SK-N-SH (cell line): ENCODE data around the gene ZNF688. TPM values are rescaled to one million over a fixed set of nuclear protein-coding genes. Genes with fewer than 3 reads are reported as not detected.

Experiments
- CTCF ChIA-PET: fragments of 300-600, 350-600 bp; formaldehyde crosslinking; extraction: SDS; loops from one replicate; lab custom pipeline; 2021; lab: Yijun Ruan, JAX
- POLR2A ChIA-PET: fragments of 350-600 bp; sonication (Branson Sonifier 250); formaldehyde crosslinking; extraction: SDS; loops from one replicate; lab custom pipeline; 2020; ENCODE audit warnings: antibody characterized with exemption, inconsistent platforms; lab: Yijun Ruan, JAX
- DNase-seq: peaks from one replicate; pipeline ENCODE4 v3.0.0; 2012
- H2AFZ ChIP-seq: fragments of 200-600 bp; sonication (generic); 2 replicates; pipeline ENCODE4 v1.8.1; 2016; ENCODE audit warnings: antibody characterized with exemption, mild to moderate bottlenecking, low read depth
- H3F3A ChIP-seq: fragments of 200-600 bp; sonication (generic); replicated peaks from 2 replicates; pipeline ENCODE3; 2016; ENCODE audit warnings: antibody characterized with exemption, mild to moderate bottlenecking; ENCODE audit not compliant: insufficient read depth
- H3K27ac ChIP-seq, 2 experiments: fragments of 200-500 bp in 1 of 2; fragments of 200-600 bp in 1 of 2; sonication (Bioruptor generic) in 1 of 2; sonication (generic), shearing (Covaris generic) in 1 of 2; 2 replicates each; pipeline versions ENCODE4 v1.5.1 to v1.6.1; 2014 to 2016; ENCODE audit warnings: low read depth in 2 of 2, inconsistent platforms in 1 of 2, low read length in 1 of 2, mild to moderate bottlenecking in 1 of 2, mixed read lengths in 1 of 2
- H3K27me3 ChIP-seq: fragments of 200-600 bp; sonication (generic), shearing (Covaris generic); 2 replicates; pipeline ENCODE4 v1.6.1; 2016; ENCODE audit warnings: mixed run types; ENCODE audit not compliant: insufficient read depth
- H3K36me3 ChIP-seq, 2 experiments: fragments of 200-500 bp in 1 of 2; fragments of 200-600 bp in 1 of 2; sonication (Bioruptor generic) in 1 of 2; sonication (generic) in 1 of 2; replicated peaks in 1 of 2; 2 replicates each; pipeline versions ENCODE3 to v1.5.1; 2014 to 2016; ENCODE audit warnings: low read length in 1 of 2, mild to moderate bottlenecking in 1 of 2; ENCODE audit not compliant: insufficient read depth in 2 of 2, control insufficient read depth in 1 of 2
- H3K4me1 ChIP-seq, 2 experiments: fragments of 200-500 bp in 1 of 2; fragments of 200-600 bp in 1 of 2; sonication (Bioruptor generic) in 1 of 2; sonication (generic), shearing (Covaris generic) in 1 of 2; 2 replicates each; pipeline versions ENCODE4 v1.5.1 to v1.6.1; 2014 to 2016; ENCODE audit warnings: low read depth in 1 of 2, low read length in 1 of 2, mixed run types in 1 of 2; ENCODE audit not compliant: insufficient read depth in 2 of 2, control insufficient read depth in 1 of 2
- H3K4me2 ChIP-seq: fragments of 200-600 bp; sonication (generic), shearing (Covaris generic); 2 replicates; pipeline ENCODE4 v1.6.1; 2017; ENCODE audit warnings: mixed run types
- H3K4me3 ChIP-seq, 2 experiments: fragments of 200-500 bp in 1 of 2; fragments of 200-600 bp in 1 of 2; sonication (Bioruptor generic) in 1 of 2; sonication (generic), shearing (Covaris generic) in 1 of 2; 2 replicates each; pipeline versions ENCODE4 v1.5.1 to v1.8.1; 2014 to 2016; ENCODE audit warnings: low read depth in 2 of 2, inconsistent platforms in 1 of 2, low read length in 1 of 2, mild to moderate bottlenecking in 1 of 2, mixed read lengths in 1 of 2, moderate library complexity in 1 of 2
- H3K79me2 ChIP-seq: fragments of 200-600 bp; sonication (generic); 2 replicates; pipeline ENCODE4 v1.8.1; 2017; ENCODE audit warnings: mild to moderate bottlenecking; ENCODE audit not compliant: insufficient read depth
- H3K9ac ChIP-seq: fragments of 200-600 bp; sonication (generic); 2 replicates; pipeline ENCODE4 v1.6.1; 2017; ENCODE audit warnings: mixed run types
- H3K9me2 ChIP-seq: fragments of 200-600 bp; sonication (generic); 2 replicates; pipeline ENCODE4 v1.6.1; 2017; ENCODE audit warnings: mixed run types
- H3K9me3 ChIP-seq: fragments of 200-600 bp; sonication (generic); 2 replicates; pipeline ENCODE4 v1.6.1; 2017; ENCODE audit warnings: mixed run types, mild to moderate bottlenecking, moderate library complexity
- H4K20me1 ChIP-seq: fragments of 200-600 bp; sonication (generic); 2 replicates; pipeline ENCODE4 v1.6.1; 2017; ENCODE audit warnings: mild to moderate bottlenecking, mixed run types; ENCODE audit not compliant: insufficient read depth
- EP300 ChIP-seq, 2 experiments: IDR thresholded peaks; 2 replicates each; pipeline versions ENCODE4 v1.4.0 to v1.6.1; 2012; ENCODE audit warnings: borderline replicate concordance in 1 of 2, low read depth in 1 of 2, low read length in 1 of 2
- JUND ChIP-seq: IDR thresholded peaks from 2 replicates; pipeline ENCODE4 v1.4.0; 2012
- MAX ChIP-seq: IDR thresholded peaks from 2 replicates; pipeline ENCODE4 v1.4.0; 2012; ENCODE audit warnings: low read depth
- MEF2A ChIP-seq: IDR thresholded peaks from 2 replicates; pipeline ENCODE4 v1.4.0; 2012; ENCODE audit warnings: low read depth, borderline replicate concordance
- MXI1 ChIP-seq: IDR thresholded peaks from 2 replicates; pipeline ENCODE4 v1.6.1; 2012; ENCODE audit warnings: mild to moderate bottlenecking, low read depth, low read length, improper control_type of control experiment
- POLR2AphosphoS5 ChIP-seq: IDR thresholded peaks from 2 replicates; pipeline ENCODE4 v1.6.1; 2012; ENCODE audit warnings: low read depth, low read length
- RAD21 ChIP-seq: IDR thresholded peaks from 2 replicates; pipeline ENCODE4 v1.6.1; 2012; ENCODE audit warnings: mild to moderate bottlenecking, low read length
- RFX5 ChIP-seq: IDR thresholded peaks from 2 replicates; pipeline ENCODE4 v1.6.1; 2012; ENCODE audit warnings: mild to moderate bottlenecking, improper control_type of control experiment, low read length
- SMC3 ChIP-seq: IDR thresholded peaks from 2 replicates; pipeline ENCODE4 v1.6.1; 2012; ENCODE audit warnings: low read depth, low read length, improper control_type of control experiment
- TCF12 ChIP-seq: IDR thresholded peaks from 2 replicates; pipeline ENCODE4 v1.4.0; 2012
- YY1 ChIP-seq: IDR thresholded peaks from 2 replicates; pipeline ENCODE4 v1.4.0; 2012; ENCODE audit warnings: low read depth, mild to moderate bottlenecking
- ZBTB33 ChIP-seq: IDR thresholded peaks from 2 replicates; pipeline ENCODE4 v1.4.0; 2012; ENCODE audit warnings: low read depth, borderline replicate concordance
- WGBS: methylation state at CpG from one replicate; pipeline ENCODE4 v1.1.6; 2017; ENCODE audit warnings: low lambda C conversion rate; 5-methylcytosine and 5-hydroxymethylcytosine counted together
- polyA plus RNA-seq, 3 experiments: library from polyadenylated mRNA; depleted of rRNA; stranded (reverse); fragments of >200 nt; gene quantifications; 2 replicates each; pipeline ENCODE4 v1.2.3, GENCODE V29; 2012
- TF ChIP-seq, protein P1 (sequence below): fragments of 200-600 bp; sonication (generic); IDR thresholded peaks from 2 replicates; pipeline ENCODE4 v1.6.1; 2017; ENCODE audit warnings: antibody characterized with exemption, mild to moderate bottlenecking, moderate library complexity
- TF ChIP-seq, protein P2 (sequence below): fragments of 150-350 bp; IDR thresholded peaks from 2 replicates; pipeline ENCODE4 v1.6.1; 2016; ENCODE audit warnings: mild to moderate bottlenecking, low read depth, low read length

The ZNF688 gene
- polyA plus RNA-seq, 1 of the 3 experiments (the other 2 are of a cell fraction) = 13.4 TPM

- WGBS = 75% methylated on average over 11 of the region's 12 CpGs
Observed at GRCh38 chr16:30535777-30536190, 35.7 kb downstream of the ZNF688 start.

More at GRCh38 chr16:30535777-30536190, 35.7 kb downstream of the ZNF688 start:
- CTCF ChIA-PET = interaction anchor here (0.7 to 2.6 kb wide), 22 partner anchors 9 to 112 kb away, joined by 3 to 19 read pairs (median 4); partner anchors contain the start of genes DCTPP1, ZNF688, ZNF764 and ZNF785
- Histone ChIP-seq H3K4me2 (peak overlapping the region; percentile 83), H3K4me1 (peaks cover 8 to 17% of the 10 kb centered on the region in 2 experiments; a peak in 3 of 4 replicates), H3K4me3 (peak overlapping the region; percentile 65 to 68), H2AFZ (peak overlapping the region; percentile 94), H3K27me3 (no peaks in the 10 kb centered on the region), H4K20me1 (no peaks in the 10 kb centered on the region), H3K27ac (peak overlapping the region in 1 of 2 experiments; percentile 91; a peak in 3 of 4 replicates), H3K36me3 (peaks cover 10 to 11% of the 10 kb centered on the region in 2 experiments), H3F3A (peaks cover 7% of the 10 kb centered on the region), H3K9me2 (no peaks in the 10 kb centered on the region), H3K9me3 (no peaks in the 10 kb centered on the region), H3K9ac (peak overlapping the region; percentile 89), H3K79me2 (peaks cover 16% of the 10 kb centered on the region)
- TF ChIP-seq RFX5 (no peak), MEF2A (no peak), SMC3 (peak; percentile 32), RAD21 (peak; percentile 61), POLR2AphosphoS5 (0 out of 2 replicates have a peak, but pooled peaks have one; percentile 18), YY1 (no peak), MXI1 (peak; percentile 66; the same call in 1 of the 2 replicates), TCF12 (no peak), EP300 (IDR thresholded peaks at IDR 0.05; ENCODE audit: borderline replicate concordance in 1 of 2, low read depth in 1 of 2, low read length in 1 of 2) (no peak), ZBTB33 (no peak), JUND (no peak), MAX (peak; percentile 76)
- TF ChIP-seq, protein P1, sequence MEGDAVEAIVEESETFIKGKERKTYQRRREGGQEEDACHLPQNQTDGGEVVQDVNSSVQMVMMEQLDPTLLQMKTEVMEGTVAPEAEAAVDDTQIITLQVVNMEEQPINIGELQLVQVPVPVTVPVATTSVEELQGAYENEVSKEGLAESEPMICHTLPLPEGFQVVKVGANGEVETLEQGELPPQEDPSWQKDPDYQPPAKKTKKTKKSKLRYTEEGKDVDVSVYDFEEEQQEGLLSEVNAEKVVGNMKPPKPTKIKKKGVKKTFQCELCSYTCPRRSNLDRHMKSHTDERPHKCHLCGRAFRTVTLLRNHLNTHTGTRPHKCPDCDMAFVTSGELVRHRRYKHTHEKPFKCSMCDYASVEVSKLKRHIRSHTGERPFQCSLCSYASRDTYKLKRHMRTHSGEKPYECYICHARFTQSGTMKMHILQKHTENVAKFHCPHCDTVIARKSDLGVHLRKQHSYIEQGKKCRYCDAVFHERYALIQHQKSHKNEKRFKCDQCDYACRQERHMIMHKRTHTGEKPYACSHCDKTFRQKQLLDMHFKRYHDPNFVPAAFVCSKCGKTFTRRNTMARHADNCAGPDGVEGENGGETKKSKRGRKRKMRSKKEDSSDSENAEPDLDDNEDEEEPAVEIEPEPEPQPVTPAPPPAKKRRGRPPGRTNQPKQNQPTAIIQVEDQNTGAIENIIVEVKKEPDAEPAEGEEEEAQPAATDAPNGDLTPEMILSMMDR = peak; percentile 45
- TF ChIP-seq, protein P2, sequence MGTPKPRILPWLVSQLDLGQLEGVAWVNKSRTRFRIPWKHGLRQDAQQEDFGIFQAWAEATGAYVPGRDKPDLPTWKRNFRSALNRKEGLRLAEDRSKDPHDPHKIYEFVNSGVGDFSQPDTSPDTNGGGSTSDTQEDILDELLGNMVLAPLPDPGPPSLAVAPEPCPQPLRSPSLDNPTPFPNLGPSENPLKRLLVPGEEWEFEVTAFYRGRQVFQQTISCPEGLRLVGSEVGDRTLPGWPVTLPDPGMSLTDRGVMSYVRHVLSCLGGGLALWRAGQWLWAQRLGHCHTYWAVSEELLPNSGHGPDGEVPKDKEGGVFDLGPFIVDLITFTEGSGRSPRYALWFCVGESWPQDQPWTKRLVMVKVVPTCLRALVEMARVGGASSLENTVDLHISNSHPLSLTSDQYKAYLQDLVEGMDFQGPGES = no peak
- POLR2A ChIA-PET = interaction anchor here (0.6 to 2.8 kb wide), 13 partner anchors 9 to 192 kb away, joined by 3 to 47 read pairs (median 3); partner anchors contain the start of genes DCTPP1, FBRS, ZNF688 and ZNF764
- peak; percentile 85 for DNase-seq
